SH-SY5Y (cell line): Measurements from ENCODE around the gene AKR1B15.

Experiments
- GATA2 ChIP-seq: IDR thresholded peaks from 2 replicates; pipeline ENCODE4 v1.6.1; 2011; ENCODE audit warnings: mild to moderate bottlenecking, low read depth, low read length
- GATA3 ChIP-seq: IDR thresholded peaks from 2 replicates; pipeline ENCODE4 v1.6.1; 2011; ENCODE audit warnings: low read depth, mild to moderate bottlenecking, low read length, moderate library complexity

GRCh38 chr7:134623193-134623592 lies 74.3 kb downstream of the AKR1B15 start:
- TF ChIP-seq GATA2 (no peak), GATA3 (no peak)
